Endothelial cell of umbilical vein (primary cell): ENCODE measurements around the gene RNU2-1.

Experiments
- EZH2 ChIP-seq: IDR thresholded peaks from 2 replicates; pipeline ENCODE4 v1.6.1; 2012; ENCODE audit warnings: borderline replicate concordance, low read depth, mild to moderate bottlenecking, moderate library complexity, low read length, inconsistent platforms; ENCODE audit not compliant: severe bottlenecking
- GATA2 ChIP-seq: IDR thresholded peaks from 2 replicates; pipeline ENCODE4 v1.7.0; 2011; ENCODE audit warnings: low read depth, mild to moderate bottlenecking, moderate library complexity, mixed read lengths, low read length; ENCODE audit not compliant: insufficient read length, insufficient read depth
- POLR2A ChIP-seq: IDR thresholded peaks from 2 replicates; pipeline ENCODE4 v1.6.1; 2012; ENCODE audit warnings: low read depth, mild to moderate bottlenecking, control low read depth, low read length
- POLR2AphosphoS5 ChIP-seq: IDR thresholded peaks from 2 replicates; pipeline ENCODE4 v1.6.1; 2012; ENCODE audit warnings: low read depth, mild to moderate bottlenecking, control low read depth, low read length, moderate library complexity; ENCODE audit not compliant: insufficient read depth
- TF ChIP-seq, protein P1 (sequence below), 2 donors: IDR thresholded peaks; 1 replicate in 1 of 2; 2 replicates in 1 of 2; pipeline ENCODE4 v1.5.1; 2011; ENCODE audit warnings: low read length in 2 of 2, mild to moderate bottlenecking in 2 of 2, moderate library complexity in 2 of 2, control low read depth in 1 of 2, inconsistent platforms in 1 of 2, low read depth in 1 of 2; ENCODE audit not compliant: insufficient read depth in 1 of 2; ENCODE audit errors: extremely low read depth in 1 of 2
- TF ChIP-seq, protein P2 (sequence below): IDR thresholded peaks from 2 replicates; pipeline ENCODE4 v1.6.1; 2011; ENCODE audit not compliant: insufficient read depth, insufficient read length

DNA sequence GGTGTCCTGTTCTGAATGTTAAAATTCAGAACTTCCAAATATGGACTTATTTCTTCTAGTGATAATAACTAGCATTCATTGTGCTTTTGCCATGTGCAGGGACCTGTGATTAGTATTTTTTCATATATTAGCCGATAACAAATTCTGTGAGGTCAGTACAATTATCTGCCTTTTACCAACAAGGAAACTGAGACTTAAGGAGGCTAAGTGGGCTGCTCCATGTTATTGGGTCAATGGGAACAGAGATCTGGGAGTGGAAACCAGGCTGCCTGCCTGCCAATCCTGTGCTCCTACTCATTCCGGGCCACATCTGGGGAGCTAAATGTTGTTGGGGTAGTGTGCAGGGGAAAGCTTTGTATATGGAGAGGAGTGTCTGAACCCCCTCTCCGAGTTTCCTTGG, 18.4 kb downstream of the RNU2-1 start:
- no peak for TF ChIP-seq EZH2
- TF ChIP-seq, protein P1, sequence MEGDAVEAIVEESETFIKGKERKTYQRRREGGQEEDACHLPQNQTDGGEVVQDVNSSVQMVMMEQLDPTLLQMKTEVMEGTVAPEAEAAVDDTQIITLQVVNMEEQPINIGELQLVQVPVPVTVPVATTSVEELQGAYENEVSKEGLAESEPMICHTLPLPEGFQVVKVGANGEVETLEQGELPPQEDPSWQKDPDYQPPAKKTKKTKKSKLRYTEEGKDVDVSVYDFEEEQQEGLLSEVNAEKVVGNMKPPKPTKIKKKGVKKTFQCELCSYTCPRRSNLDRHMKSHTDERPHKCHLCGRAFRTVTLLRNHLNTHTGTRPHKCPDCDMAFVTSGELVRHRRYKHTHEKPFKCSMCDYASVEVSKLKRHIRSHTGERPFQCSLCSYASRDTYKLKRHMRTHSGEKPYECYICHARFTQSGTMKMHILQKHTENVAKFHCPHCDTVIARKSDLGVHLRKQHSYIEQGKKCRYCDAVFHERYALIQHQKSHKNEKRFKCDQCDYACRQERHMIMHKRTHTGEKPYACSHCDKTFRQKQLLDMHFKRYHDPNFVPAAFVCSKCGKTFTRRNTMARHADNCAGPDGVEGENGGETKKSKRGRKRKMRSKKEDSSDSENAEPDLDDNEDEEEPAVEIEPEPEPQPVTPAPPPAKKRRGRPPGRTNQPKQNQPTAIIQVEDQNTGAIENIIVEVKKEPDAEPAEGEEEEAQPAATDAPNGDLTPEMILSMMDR (IDR thresholded peaks at IDR 0.05; ENCODE audit: extremely low read depth in 1 of 2, insufficient read depth in 1 of 2, low read depth in 1 of 2, low read length in 2 of 2), result no peak
- TF ChIP-seq POLR2A, result no peak
- TF ChIP-seq, protein P2, sequence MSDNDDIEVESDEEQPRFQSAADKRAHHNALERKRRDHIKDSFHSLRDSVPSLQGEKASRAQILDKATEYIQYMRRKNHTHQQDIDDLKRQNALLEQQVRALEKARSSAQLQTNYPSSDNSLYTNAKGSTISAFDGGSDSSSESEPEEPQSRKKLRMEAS, result no peak
- no peak for TF ChIP-seq POLR2AphosphoS5
- TF ChIP-seq GATA2, result no peak
